Measurements from ENCODE around the gene SSBP3.

DNA sequence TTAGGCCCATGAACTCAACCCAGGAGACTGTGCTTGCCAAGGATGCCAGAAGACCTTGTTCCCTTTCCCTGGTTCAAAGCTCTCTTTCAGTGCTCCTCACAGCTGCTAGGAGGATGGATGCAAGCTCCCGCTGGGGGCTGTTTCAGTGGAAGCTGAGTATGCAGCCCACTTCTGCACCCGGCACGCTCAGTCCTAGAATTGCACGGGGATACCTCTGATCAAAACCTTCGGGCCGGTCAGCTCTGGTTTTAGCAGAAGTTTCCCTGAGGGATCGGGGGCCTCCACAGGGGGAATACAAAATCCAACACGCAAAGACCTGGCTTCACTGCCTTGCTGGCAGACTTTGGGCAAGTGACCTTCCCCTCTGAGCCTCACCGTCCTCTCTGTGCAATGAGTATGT is 4.2 kb upstream of the SSBP3 start:
- TF ChIP-seq, protein P1, sequence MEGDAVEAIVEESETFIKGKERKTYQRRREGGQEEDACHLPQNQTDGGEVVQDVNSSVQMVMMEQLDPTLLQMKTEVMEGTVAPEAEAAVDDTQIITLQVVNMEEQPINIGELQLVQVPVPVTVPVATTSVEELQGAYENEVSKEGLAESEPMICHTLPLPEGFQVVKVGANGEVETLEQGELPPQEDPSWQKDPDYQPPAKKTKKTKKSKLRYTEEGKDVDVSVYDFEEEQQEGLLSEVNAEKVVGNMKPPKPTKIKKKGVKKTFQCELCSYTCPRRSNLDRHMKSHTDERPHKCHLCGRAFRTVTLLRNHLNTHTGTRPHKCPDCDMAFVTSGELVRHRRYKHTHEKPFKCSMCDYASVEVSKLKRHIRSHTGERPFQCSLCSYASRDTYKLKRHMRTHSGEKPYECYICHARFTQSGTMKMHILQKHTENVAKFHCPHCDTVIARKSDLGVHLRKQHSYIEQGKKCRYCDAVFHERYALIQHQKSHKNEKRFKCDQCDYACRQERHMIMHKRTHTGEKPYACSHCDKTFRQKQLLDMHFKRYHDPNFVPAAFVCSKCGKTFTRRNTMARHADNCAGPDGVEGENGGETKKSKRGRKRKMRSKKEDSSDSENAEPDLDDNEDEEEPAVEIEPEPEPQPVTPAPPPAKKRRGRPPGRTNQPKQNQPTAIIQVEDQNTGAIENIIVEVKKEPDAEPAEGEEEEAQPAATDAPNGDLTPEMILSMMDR (CRISPR knock-in tag; IDR thresholded peaks at IDR 0.05), result no peak
- TF ChIP-seq SIN3A (IDR thresholded peaks at IDR 0.05; ENCODE audit: borderline replicate concordance, low read depth, low read length), result no peak
- no peak for TF ChIP-seq RFX5 (IDR thresholded peaks at IDR 0.05; ENCODE audit: low read depth, low read length)
- no peak for TF ChIP-seq RAD21 (CRISPR knock-in tag; IDR thresholded peaks at IDR 0.05)
- TF ChIP-seq, protein P2, sequence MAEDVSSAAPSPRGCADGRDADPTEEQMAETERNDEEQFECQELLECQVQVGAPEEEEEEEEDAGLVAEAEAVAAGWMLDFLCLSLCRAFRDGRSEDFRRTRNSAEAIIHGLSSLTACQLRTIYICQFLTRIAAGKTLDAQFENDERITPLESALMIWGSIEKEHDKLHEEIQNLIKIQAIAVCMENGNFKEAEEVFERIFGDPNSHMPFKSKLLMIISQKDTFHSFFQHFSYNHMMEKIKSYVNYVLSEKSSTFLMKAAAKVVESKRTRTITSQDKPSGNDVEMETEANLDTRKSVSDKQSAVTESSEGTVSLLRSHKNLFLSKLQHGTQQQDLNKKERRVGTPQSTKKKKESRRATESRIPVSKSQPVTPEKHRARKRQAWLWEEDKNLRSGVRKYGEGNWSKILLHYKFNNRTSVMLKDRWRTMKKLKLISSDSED (CRISPR knock-in tag; IDR thresholded peaks at IDR 0.05), result no peak
- TF ChIP-seq, protein P3, sequence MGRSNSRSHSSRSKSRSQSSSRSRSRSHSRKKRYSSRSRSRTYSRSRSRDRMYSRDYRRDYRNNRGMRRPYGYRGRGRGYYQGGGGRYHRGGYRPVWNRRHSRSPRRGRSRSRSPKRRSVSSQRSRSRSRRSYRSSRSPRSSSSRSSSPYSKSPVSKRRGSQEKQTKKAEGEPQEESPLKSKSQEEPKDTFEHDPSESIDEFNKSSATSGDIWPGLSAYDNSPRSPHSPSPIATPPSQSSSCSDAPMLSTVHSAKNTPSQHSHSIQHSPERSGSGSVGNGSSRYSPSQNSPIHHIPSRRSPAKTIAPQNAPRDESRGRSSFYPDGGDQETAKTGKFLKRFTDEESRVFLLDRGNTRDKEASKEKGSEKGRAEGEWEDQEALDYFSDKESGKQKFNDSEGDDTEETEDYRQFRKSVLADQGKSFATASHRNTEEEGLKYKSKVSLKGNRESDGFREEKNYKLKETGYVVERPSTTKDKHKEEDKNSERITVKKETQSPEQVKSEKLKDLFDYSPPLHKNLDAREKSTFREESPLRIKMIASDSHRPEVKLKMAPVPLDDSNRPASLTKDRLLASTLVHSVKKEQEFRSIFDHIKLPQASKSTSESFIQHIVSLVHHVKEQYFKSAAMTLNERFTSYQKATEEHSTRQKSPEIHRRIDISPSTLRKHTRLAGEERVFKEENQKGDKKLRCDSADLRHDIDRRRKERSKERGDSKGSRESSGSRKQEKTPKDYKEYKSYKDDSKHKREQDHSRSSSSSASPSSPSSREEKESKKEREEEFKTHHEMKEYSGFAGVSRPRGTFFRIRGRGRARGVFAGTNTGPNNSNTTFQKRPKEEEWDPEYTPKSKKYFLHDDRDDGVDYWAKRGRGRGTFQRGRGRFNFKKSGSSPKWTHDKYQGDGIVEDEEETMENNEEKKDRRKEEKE (IDR thresholded peaks at IDR 0.05), result no peak
- TF ChIP-seq PAWR (CRISPR knock-in tag; IDR thresholded peaks at IDR 0.05; ENCODE audit: borderline replicate concordance), result no peak
- TF ChIP-seq, protein P4, sequence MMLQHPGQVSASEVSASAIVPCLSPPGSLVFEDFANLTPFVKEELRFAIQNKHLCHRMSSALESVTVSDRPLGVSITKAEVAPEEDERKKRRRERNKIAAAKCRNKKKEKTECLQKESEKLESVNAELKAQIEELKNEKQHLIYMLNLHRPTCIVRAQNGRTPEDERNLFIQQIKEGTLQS (CRISPR knock-in tag; IDR thresholded peaks at IDR 0.05), result no peak
- TF ChIP-seq NR2F1 (CRISPR knock-in tag; IDR thresholded peaks at IDR 0.05), result no peak
- no peak for TF ChIP-seq ESRRA (CRISPR knock-in tag; IDR thresholded peaks at IDR 0.05; ENCODE audit: low read depth)
